DOHH2 (cell line): Measurements from ENCODE around the gene OAS2.
"Not testable (repeated sequence)": the region's sequence is repeated elsewhere in the genome, so short reads cannot be mapped to it uniquely, and the experiment has no call there.

Experiments used
- H3F3A ChIP-seq: fragments of 200-600 bp; sonication (generic), shearing (Covaris generic); 2 replicates; pipeline ENCODE4 v1.6.0; 2016; ENCODE audit warnings: antibody characterized with exemption, mild to moderate bottlenecking; ENCODE audit not compliant: control insufficient read depth, insufficient read depth
- H3K27ac ChIP-seq: fragments of 200-600 bp; sonication (generic); 2 replicates; pipeline ENCODE4 v1.5.1; 2014; ENCODE audit warnings: low read depth, mild to moderate bottlenecking, low read length, moderate library complexity
- H3K27me3 ChIP-seq: fragments of 200-600 bp; sonication (generic); 2 replicates; pipeline ENCODE4 v1.6.1; 2014; ENCODE audit warnings: mild to moderate bottlenecking, low read length, mixed read lengths; ENCODE audit not compliant: control insufficient read depth
- H3K36me3 ChIP-seq: fragments of 200-600 bp; sonication (generic); 2 replicates; pipeline ENCODE4 v1.6.1; 2014; ENCODE audit warnings: mild to moderate bottlenecking, low read length, moderate library complexity, mixed read lengths; ENCODE audit not compliant: control insufficient read depth
- H3K4me1 ChIP-seq: fragments of 200-600 bp; sonication (generic); 2 replicates; pipeline ENCODE4 v1.6.1; 2014; ENCODE audit warnings: mild to moderate bottlenecking, low read length, mixed read lengths; ENCODE audit not compliant: control insufficient read depth
- H3K4me2 ChIP-seq: fragments of 200-600 bp; sonication (generic); 2 replicates; pipeline ENCODE4 v1.6.0; 2014; ENCODE audit warnings: mild to moderate bottlenecking, low read length, moderate library complexity
- H3K4me3 ChIP-seq: fragments of 200-600 bp; sonication (generic); 2 replicates; pipeline ENCODE4 v1.5.1; 2014; ENCODE audit warnings: mild to moderate bottlenecking, low read length, mixed read lengths
- H3K79me2 ChIP-seq: fragments of 200-600 bp; sonication (generic); 2 replicates; pipeline ENCODE4 v1.6.1; 2014; ENCODE audit warnings: mild to moderate bottlenecking, low read length, mixed read lengths; ENCODE audit not compliant: control insufficient read depth
- H3K9me2 ChIP-seq: fragments of 200-600 bp; sonication (generic); replicated peaks from 2 replicates; pipeline ENCODE4 v1.6.1; 2014; ENCODE audit warnings: mild to moderate bottlenecking, low read length, mixed read lengths; ENCODE audit not compliant: control insufficient read depth
- H3K9me3 ChIP-seq: fragments of 200-600 bp; sonication (generic); 2 replicates; pipeline ENCODE4 v1.6.1; 2014; ENCODE audit warnings: antibody characterized with exemption, low read length, mixed read lengths; ENCODE audit not compliant: control insufficient read depth, insufficient read depth
- H4K20me1 ChIP-seq: fragments of 200-600 bp; sonication (generic); 2 replicates; pipeline ENCODE4 v1.6.0; 2014; ENCODE audit warnings: low read depth, mild to moderate bottlenecking, antibody characterized with exemption, low read length, moderate library complexity; ENCODE audit not compliant: control insufficient read depth, insufficient read depth
- EZH2phosphoT487 ChIP-seq: fragments of 200-600 bp; sonication (generic); IDR thresholded peaks from 2 replicates; pipeline ENCODE4 v1.6.1; 2017; ENCODE audit warnings: borderline replicate concordance, mild to moderate bottlenecking, antibody characterized with exemption, low read length, moderate library complexity, mixed read lengths
- TF ChIP-seq, protein P1 (sequence below): fragments of 200-600 bp; sonication (generic); IDR thresholded peaks from one replicate; pipeline ENCODE4 v1.5.1; 2014; ENCODE audit warnings: antibody characterized with exemption, mild to moderate bottlenecking, low read depth, low read length; ENCODE audit not compliant: poor library complexity, severe bottlenecking

The OAS2 gene

DNA sequence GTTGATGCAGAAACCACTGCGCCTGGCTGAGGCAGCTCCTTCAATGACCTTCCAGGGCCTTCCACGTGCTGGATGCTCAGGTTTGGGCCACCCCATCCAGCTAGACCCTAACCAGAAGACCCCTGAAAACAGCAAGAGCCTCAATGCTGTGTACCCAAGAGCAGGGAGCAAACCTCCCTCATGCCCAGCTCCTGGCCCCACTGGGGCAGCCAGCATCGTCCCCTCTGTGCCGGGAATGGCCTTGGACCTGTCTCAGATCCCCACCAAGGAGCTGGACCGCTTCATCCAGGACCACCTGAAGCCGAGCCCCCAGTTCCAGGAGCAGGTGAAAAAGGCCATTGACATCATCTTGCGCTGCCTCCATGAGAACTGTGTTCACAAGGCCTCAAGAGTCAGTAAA lies 29.5 kb upstream of the OAS2 start:
- H3K4me1 ChIP-seq = peaks cover 7% of the 10 kb centered on the region
- peaks cover 2% of the 10 kb centered on the region; the same call in 1 of the 2 replicates for H3F3A ChIP-seq
- no peaks in the 10 kb centered on the region for H3K36me3 ChIP-seq
- no peaks in the 10 kb centered on the region for H3K79me2 ChIP-seq
- no peak overlapping the region for H3K27ac ChIP-seq
- no peak overlapping the region for H3K4me3 ChIP-seq
- no peaks in the 10 kb centered on the region for H3K9me3 ChIP-seq
- no peaks in the 10 kb centered on the region for H4K20me1 ChIP-seq
- H3K4me2 ChIP-seq = no peak overlapping the region
- H3K9me2 ChIP-seq = no peaks in the 10 kb centered on the region
- TF ChIP-seq, protein P1, sequence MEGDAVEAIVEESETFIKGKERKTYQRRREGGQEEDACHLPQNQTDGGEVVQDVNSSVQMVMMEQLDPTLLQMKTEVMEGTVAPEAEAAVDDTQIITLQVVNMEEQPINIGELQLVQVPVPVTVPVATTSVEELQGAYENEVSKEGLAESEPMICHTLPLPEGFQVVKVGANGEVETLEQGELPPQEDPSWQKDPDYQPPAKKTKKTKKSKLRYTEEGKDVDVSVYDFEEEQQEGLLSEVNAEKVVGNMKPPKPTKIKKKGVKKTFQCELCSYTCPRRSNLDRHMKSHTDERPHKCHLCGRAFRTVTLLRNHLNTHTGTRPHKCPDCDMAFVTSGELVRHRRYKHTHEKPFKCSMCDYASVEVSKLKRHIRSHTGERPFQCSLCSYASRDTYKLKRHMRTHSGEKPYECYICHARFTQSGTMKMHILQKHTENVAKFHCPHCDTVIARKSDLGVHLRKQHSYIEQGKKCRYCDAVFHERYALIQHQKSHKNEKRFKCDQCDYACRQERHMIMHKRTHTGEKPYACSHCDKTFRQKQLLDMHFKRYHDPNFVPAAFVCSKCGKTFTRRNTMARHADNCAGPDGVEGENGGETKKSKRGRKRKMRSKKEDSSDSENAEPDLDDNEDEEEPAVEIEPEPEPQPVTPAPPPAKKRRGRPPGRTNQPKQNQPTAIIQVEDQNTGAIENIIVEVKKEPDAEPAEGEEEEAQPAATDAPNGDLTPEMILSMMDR = no peak
- TF ChIP-seq EZH2phosphoT487 = no peak
- no peaks in the 10 kb centered on the region for H3K27me3 ChIP-seq

DNA sequence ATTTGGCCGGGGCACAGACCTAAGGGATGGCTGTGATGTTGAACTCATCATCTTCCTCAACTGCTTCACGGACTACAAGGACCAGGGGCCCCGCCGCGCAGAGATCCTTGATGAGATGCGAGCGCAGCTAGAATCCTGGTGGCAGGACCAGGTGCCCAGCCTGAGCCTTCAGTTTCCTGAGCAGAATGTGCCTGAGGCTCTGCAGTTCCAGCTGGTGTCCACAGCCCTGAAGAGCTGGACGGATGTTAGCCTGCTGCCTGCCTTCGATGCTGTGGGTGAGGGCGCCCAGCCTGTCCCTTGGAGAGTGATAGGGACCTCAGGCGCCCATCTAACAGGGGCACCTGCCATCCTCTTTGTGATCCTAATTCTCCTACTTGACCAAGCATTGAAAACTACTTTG lies 27.6 kb upstream of the OAS2 start:
- no peaks in the 10 kb centered on the region for H3K79me2 ChIP-seq
- peaks cover 7% of the 10 kb centered on the region for H3K4me1 ChIP-seq
- no peaks in the 10 kb centered on the region for H3K9me2 ChIP-seq
- H3K27ac ChIP-seq = no peak overlapping the region
- H3K9me3 ChIP-seq = no peaks in the 10 kb centered on the region
- H3K36me3 ChIP-seq = no peaks in the 10 kb centered on the region
- H3K4me2 ChIP-seq = no peak overlapping the region
- H4K20me1 ChIP-seq = no peaks in the 10 kb centered on the region
- no peaks in the 10 kb centered on the region for H3K27me3 ChIP-seq
- H3K4me3 ChIP-seq = no peak overlapping the region
- TF ChIP-seq, protein P1 = no peak
- TF ChIP-seq EZH2phosphoT487 = no peak
- H3F3A ChIP-seq = peaks cover 2% of the 10 kb centered on the region; the same call in 1 of the 2 replicates

DNA sequence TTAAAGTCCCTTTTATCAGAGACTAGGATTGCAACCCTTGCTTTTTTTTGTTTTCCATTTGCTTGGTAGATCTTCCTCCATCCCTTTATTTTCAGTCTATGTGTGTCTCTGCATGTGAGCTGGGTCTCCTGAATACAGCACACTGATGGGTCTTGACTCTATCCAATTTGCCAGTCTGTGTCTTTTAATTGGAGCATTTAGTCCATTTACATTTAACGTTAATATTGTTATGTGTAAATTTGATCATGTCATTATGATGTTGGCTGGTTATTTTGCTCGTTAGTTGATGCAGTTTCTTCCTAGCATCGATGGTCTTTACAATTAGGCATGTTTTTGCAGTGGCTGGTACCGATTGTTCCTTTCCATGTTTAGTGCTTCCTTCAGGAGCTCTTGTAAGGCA lies 21.2 kb upstream of the OAS2 start:
- not testable (repeated sequence) for H3K36me3 ChIP-seq, H3K4me2 ChIP-seq, H3K9me3 ChIP-seq, H4K20me1 ChIP-seq, H3K27me3 ChIP-seq, H3K9me2 ChIP-seq, H3F3A ChIP-seq, H3K79me2 ChIP-seq, H3K4me3 ChIP-seq, H3K27ac ChIP-seq
- H3K4me1 ChIP-seq = peaks cover 14% of the 10 kb centered on the region

DNA sequence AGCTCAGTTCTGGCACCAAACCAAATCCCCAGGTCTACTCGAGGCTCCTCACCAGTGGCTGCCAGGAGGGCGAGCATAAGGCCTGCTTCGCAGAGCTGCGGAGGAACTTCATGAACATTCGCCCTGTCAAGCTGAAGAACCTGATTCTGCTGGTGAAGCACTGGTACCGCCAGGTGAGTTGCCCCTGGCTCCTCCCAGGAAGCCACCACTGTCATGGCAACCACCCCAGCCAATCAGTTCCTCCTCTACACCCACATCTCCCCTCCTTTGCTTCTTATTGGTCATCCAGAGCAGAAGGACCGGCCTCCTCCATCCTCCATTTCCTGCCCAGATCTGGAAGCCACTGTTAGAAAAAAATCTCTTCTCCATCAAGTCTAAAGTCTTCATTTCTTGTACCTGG lies 17.2 kb upstream of the OAS2 start:
- no peak overlapping the region for H3K4me3 ChIP-seq
- H3K27me3 ChIP-seq = no peaks in the 10 kb centered on the region
- H3K9me3 ChIP-seq = peaks cover 6% of the 10 kb centered on the region; the same call in 1 of the 2 replicates
- no peaks in the 10 kb centered on the region; the same call in 1 of the 2 replicates for H3K36me3 ChIP-seq
- H3K79me2 ChIP-seq = no peaks in the 10 kb centered on the region
- H3K27ac ChIP-seq = no peak overlapping the region
- no peaks in the 10 kb centered on the region for H3F3A ChIP-seq
- no peaks in the 10 kb centered on the region for H4K20me1 ChIP-seq
- TF ChIP-seq, protein P1 = no peak
- TF ChIP-seq EZH2phosphoT487 = no peak
- H3K4me1 ChIP-seq = peaks cover 8% of the 10 kb centered on the region
- H3K4me2 ChIP-seq = peak overlapping the region; percentile 30; the same call in 1 of the 2 replicates
- no peaks in the 10 kb centered on the region for H3K9me2 ChIP-seq
